OCI-LY1 (cell line): ENCODE data around the gene PHF14.

Experiments
- CTCF ChIP-seq: fragments of 200-600 bp; sonication (generic), shearing (Covaris generic); IDR thresholded peaks from 2 replicates; pipeline ENCODE4 v1.5.1; 2017; ENCODE audit warnings: mild to moderate bottlenecking, antibody characterized with exemption, low read length, moderate library complexity, mixed read lengths
- EZH2 ChIP-seq: fragments of 200-600 bp; sonication (generic), shearing (Covaris generic); IDR thresholded peaks from 2 replicates; pipeline ENCODE4 v1.8.0; 2017; ENCODE audit warnings: borderline replicate concordance, mixed run types, mild to moderate bottlenecking, antibody characterized with exemption, low read length, moderate library complexity, mixed read lengths

GRCh38 chr7:10934292-10934691 lies 39.4 kb upstream of the PHF14 start:
- TF ChIP-seq CTCF (no peak), EZH2 (no peak)
